Mesodermal cell (in vitro differentiated cells): ENCODE results near the gene GRM4.

ENCODE experiments used
- H3K27ac ChIP-seq: 2 replicates; pipeline ENCODE4 v1.7.0; 2013; ENCODE audit warnings: mild to moderate bottlenecking, low read depth, low read length, moderate library complexity; ENCODE audit not compliant: severe bottlenecking
- H3K36me3 ChIP-seq: 2 replicates; pipeline ENCODE4 v1.7.1; 2013; ENCODE audit warnings: mild to moderate bottlenecking, low read length, moderate library complexity; ENCODE audit not compliant: control insufficient read depth, insufficient read depth
- H3K4me1 ChIP-seq: one replicate; pipeline ENCODE4 v1.7.1; 2013; ENCODE audit warnings: mild to moderate bottlenecking, low read length; ENCODE audit not compliant: insufficient read depth, control insufficient read depth, poor library complexity, severe bottlenecking
- H3K4me3 ChIP-seq: 2 replicates; pipeline ENCODE4 v1.7.0; 2013; ENCODE audit warnings: low read length, control low read depth, mild to moderate bottlenecking; ENCODE audit not compliant: insufficient read depth, poor library complexity, severe bottlenecking; ENCODE audit errors: extremely low read depth
- H3K9me3 ChIP-seq: 2 replicates; pipeline ENCODE4 v1.7.1; 2013; ENCODE audit warnings: mild to moderate bottlenecking, low read length, moderate library complexity; ENCODE audit not compliant: control insufficient read depth
- WGBS, 2 experiments: methylation state at CpG; one replicate each; pipeline ENCODE4 v1.1.5; 2013; ENCODE audit warnings: missing lambda C conversion rate in 2 of 2; ENCODE audit not compliant: insufficient coverage in 2 of 2; 5-methylcytosine and 5-hydroxymethylcytosine counted together

Gene GRM4

GRCh38 chr6:33974471-33974870 is 171.4 kb downstream of the GRM4 start:
- no peak overlapping the region for H3K27ac ChIP-seq
- H3K9me3 ChIP-seq: no peaks in the 10 kb centered on the region
- 19 to 36% methylated on average over 2 of the region's 2 CpGs for WGBS, 2 experiments
- no peaks in the 10 kb centered on the region for H3K4me1 ChIP-seq
- H3K36me3 ChIP-seq: no peaks in the 10 kb centered on the region
- H3K4me3 ChIP-seq: no peak overlapping the region

GRCh38 chr6:33974030-33974429 is 171.9 kb downstream of the GRM4 start:
- Histone ChIP-seq H3K4me1 (no peaks in the 10 kb centered on the region), H3K9me3 (no peaks in the 10 kb centered on the region), H3K4me3 (no peak overlapping the region), H3K36me3 (no peaks in the 10 kb centered on the region), H3K27ac (no peak overlapping the region)
- 86% methylated on average over 1 of the region's 4 CpGs; no CpG with 5 or more reads in 1 of the 2 experiments for WGBS, 2 experiments

GRCh38 chr6:33971580-33971979 is 174.3 kb downstream of the GRM4 start:
- Histone ChIP-seq H3K4me3 (no peak overlapping the region), H3K4me1 (no peaks in the 10 kb centered on the region), H3K9me3 (no peaks in the 10 kb centered on the region), H3K27ac (no peak overlapping the region), H3K36me3 (no peaks in the 10 kb centered on the region)
- WGBS, 2 experiments: 83 to 100% methylated on average over 2 of the region's 4 CpGs
